Lower leg skin (tissue), 3 donors: ENCODE measurements around the gene SPATA32.

ENCODE experiments used
- CTCF ChIP-seq, 3 donors: fragments of 450-650 bp; IDR thresholded peaks; one replicate each; pipeline ENCODE4 v1.5.1; 2016; ENCODE audit warnings: antibody characterized with exemption in 3 of 3, mild to moderate bottlenecking in 3 of 3, moderate library complexity in 2 of 3
- POLR2A ChIP-seq, 2 donors: fragments of 450-650 bp; IDR thresholded peaks; one replicate each; pipeline ENCODE4 v1.6.1; 2016 to 2017; ENCODE audit warnings: antibody characterized with exemption in 2 of 2, mild to moderate bottlenecking in 1 of 2, moderate library complexity in 1 of 2

GRCh38 chr17:45234641-45235415 is 27.1 kb downstream of the SPATA32 start:
- TF ChIP-seq POLR2A (IDR thresholded peaks at IDR 0.05), result no peak
- TF ChIP-seq CTCF (IDR thresholded peaks at IDR 0.05), result no peak
